ENCODE data around the gene C1orf174.

DNA sequence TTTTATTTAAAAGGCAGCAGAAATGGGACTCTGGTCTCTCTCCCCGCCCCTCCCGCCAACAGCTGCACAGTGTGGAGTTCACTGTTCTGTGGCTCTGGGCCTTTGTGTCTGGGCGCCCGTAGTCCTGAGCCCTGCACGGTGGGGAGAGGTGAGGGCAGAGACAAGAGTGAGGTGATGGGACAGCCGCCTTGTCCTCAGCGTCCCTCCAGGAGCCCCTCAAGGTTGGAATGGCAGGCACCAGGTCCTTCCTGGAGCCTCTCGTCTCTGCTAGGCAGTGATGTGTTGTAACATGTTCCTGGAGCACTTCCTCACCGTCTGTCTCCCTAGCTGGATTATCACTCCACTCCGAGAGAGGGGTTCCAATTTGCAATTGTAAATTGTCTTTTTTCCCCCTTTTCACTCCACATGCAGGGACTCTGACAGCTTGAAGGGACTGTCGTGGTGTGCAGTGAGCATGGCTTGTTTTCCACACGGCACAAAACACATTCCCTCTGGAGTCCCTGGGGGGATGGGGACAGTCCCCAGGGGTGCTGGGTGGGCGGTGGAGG, 44.6 kb upstream of the C1orf174 start:
- TF ChIP-seq, protein P1, sequence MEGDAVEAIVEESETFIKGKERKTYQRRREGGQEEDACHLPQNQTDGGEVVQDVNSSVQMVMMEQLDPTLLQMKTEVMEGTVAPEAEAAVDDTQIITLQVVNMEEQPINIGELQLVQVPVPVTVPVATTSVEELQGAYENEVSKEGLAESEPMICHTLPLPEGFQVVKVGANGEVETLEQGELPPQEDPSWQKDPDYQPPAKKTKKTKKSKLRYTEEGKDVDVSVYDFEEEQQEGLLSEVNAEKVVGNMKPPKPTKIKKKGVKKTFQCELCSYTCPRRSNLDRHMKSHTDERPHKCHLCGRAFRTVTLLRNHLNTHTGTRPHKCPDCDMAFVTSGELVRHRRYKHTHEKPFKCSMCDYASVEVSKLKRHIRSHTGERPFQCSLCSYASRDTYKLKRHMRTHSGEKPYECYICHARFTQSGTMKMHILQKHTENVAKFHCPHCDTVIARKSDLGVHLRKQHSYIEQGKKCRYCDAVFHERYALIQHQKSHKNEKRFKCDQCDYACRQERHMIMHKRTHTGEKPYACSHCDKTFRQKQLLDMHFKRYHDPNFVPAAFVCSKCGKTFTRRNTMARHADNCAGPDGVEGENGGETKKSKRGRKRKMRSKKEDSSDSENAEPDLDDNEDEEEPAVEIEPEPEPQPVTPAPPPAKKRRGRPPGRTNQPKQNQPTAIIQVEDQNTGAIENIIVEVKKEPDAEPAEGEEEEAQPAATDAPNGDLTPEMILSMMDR (IDR thresholded peaks at IDR 0.05), result no peak
- no peak for TF ChIP-seq POLR2AphosphoS5 (IDR thresholded peaks at IDR 0.05)
